TTC549 (cell line): ENCODE measurements around the gene SYCN.

Experiments used
- FAIRE-seq: peaks from 2 replicates; lab custom pipeline; 2012; peaks lifted over from hg19 to GRCh38; lab: Jason Lieb, UNC

SYCN gene

GRCh38 chr19:39171479-39172465, 32.3 kb downstream of the SYCN start:
- no peak for FAIRE-seq

- FAIRE-seq: no peak
These were observed 33.5 kb downstream of the SYCN start for GRCh38 chr19:39170386-39171231.

GRCh38 chr19:39169143-39169810, 34.8 kb downstream of the SYCN start:
- no peak for FAIRE-seq

GRCh38 chr19:39168258-39169142, 35.6 kb downstream of the SYCN start:
- no peak for FAIRE-seq

GRCh38 chr19:39167461-39168257, 36.4 kb downstream of the SYCN start:
- FAIRE-seq: no peak

GRCh38 chr19:39166571-39167391, 37.3 kb downstream of the SYCN start:
- no peak for FAIRE-seq

GRCh38 chr19:39165857-39166256, 38.2 kb downstream of the SYCN start:
- no peak for FAIRE-seq

- no peak for FAIRE-seq
These were observed 39.8 kb downstream of the SYCN start for GRCh38 chr19:39164289-39164688.

- no peak for FAIRE-seq
These were observed 40.4 kb downstream of the SYCN start for GRCh38 chr19:39163621-39164020.

- no peak for FAIRE-seq
These were observed 41.5 kb downstream of the SYCN start for GRCh38 chr19:39162441-39163043.

- FAIRE-seq: no peak
These were observed 43.0 kb downstream of the SYCN start for GRCh38 chr19:39160889-39161672.

- no peak for FAIRE-seq
These were observed 43.6 kb downstream of the SYCN start for GRCh38 chr19:39160523-39160861.

- no peak for FAIRE-seq
These were observed 45.3 kb downstream of the SYCN start for GRCh38 chr19:39158646-39159260.

GRCh38 chr19:39157997-39158389, 46.1 kb downstream of the SYCN start:
- FAIRE-seq: no peak

- no peak for FAIRE-seq
These were observed 46.6 kb downstream of the SYCN start for GRCh38 chr19:39157275-39157996.

- FAIRE-seq: no peak
These were observed 47.5 kb downstream of the SYCN start for GRCh38 chr19:39156326-39157230.
